Adipose tissue (tissue), 3 donors: ENCODE results near the gene SON. TPM values are rescaled to one million over a fixed set of nuclear protein-coding genes. Genes with fewer than 3 reads are reported as not detected.
"Not testable (repeated sequence)": the region's sequence is repeated elsewhere in the genome, so short reads cannot be mapped to it uniquely, and the experiment has no call there.

Experiments used
- H3K27ac ChIP-seq: one replicate; pipeline ENCODE4 v1.5.1; 2013; ENCODE audit warnings: low read depth, low read length
- WGBS, 3 donors: extraction: QIAGEN DNeasy Blood & Tissue Kit; methylation state at CpG; one replicate each; pipeline ENCODE4 v1.1.7; 2013; 5-methylcytosine and 5-hydroxymethylcytosine counted together
- polyA plus RNA-seq, 3 donors: library from polyadenylated mRNA; stranded (reverse); fragments of 200-250 nt; gene quantifications; one replicate each; pipeline ENCODE4 v1.2.3, GENCODE V29; 2013
- donor health status: healthy with polysubstance abuse.
- donor health status: Bipolar disorder and iron deficiency.
- donor health status: healthy.

Gene SON
- polyA plus RNA-seq, 3 donors: 45.7 to 107 (median 83.2) TPM

DNA sequence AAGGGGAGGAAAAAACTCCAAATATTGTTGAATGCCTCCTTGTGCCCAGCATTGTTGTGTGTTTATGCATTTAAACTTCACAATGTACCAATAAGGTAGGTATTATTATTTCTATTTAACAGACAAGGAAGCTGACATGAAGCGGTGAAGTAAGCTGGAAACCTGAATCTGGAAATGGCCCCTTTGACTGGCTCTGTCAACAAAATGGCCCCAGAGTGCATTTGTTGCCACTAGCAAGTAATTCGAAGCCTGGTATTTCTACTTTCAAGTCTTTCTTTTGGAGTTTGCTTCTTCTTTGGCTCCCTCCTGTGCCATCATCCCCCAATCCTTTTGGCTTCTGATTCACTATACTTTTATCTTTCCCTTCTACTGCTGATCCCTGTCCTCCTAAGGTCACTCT, 75.6 kb downstream of the SON start:
- 95 to 100% (median 98%) methylated on average over 2 of the region's 2 CpGs for WGBS, 3 donors
- no peak overlapping the region for H3K27ac ChIP-seq

DNA sequence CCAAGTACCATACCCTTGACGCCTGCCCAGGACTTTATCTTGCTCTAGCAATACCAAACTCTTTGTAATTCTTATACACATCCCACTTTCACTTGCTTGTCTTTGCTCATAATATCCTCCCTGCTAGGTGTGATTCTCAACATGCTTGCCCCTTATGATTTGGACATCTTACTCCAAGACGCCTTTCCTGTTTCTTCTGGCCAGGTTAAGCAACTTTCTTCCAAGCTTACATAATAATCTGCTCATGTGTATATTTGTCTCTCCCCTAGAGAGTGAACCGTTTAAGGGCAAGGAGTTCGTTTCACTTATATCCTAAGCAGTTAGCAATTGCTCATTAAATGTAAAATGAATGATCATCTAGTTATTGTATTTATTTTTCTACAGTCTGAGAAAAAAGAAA, 76.9 kb downstream of the SON start:
- H3K27ac ChIP-seq: no peak overlapping the region
- 59 to 92% (median 70%) methylated on average over 4 of the region's 4 CpGs for WGBS, 3 donors

DNA sequence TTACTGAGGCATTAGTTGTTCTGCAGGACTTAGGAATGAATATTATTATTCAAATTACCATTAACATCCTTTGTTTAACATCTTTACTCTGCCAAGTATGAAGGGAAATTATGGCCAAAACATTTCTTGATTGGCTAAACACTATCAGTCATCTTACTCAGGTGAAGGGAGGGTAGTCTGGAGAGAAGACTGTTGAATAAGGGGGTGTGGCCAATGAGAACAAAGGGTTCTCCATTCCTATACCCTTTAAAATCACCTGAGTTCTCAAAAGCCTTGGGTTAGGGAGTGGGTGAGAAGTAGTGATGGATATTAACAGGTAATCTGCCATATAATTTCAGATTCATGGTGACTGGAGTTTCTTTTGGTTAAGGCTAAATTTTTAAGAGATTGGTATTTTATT, 79.4 kb downstream of the SON start:
- H3K27ac ChIP-seq: no peak overlapping the region

DNA sequence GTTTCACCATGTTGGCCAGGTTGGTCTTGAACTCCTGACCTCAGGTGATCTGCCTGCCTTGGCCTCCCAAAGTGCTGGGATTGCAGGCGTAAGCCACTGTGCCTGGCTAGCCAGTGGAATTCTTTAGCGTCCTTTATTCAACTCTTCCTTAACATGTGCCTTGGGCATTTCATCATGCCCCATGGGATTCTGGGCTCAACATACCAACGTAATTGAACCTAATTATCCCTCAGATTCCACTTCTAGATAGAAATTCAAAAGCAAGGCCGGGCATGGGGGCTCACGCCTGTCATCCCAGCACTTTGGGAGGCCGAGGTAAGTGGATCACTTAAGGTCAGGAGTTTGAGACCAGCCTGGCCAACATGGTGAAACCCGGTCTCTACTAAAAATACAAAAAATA, 83.3 kb downstream of the SON start:
- H3K27ac ChIP-seq: not testable (repeated sequence)
- WGBS, 3 donors: 84 to 95% (median 93%) methylated on average over 7 of the region's 7 CpGs

Other genes with a start within 250 kb of the SON start
- 10 to 100 TPM; 18.3 to 56.9 (median 26.0) TPM for gene IFNAR1, start 218.1 kb upstream of the SON start, polyA plus RNA-seq
- gene IFNGR2, start 139.6 kb upstream of the SON start, polyA plus RNA-seq: 100 to 1,000 TPM in 1 of 3 donors, 10 to 100 TPM in 2; 16.8 to 125 (median 87.6) TPM
- gene TMEM50B, start 63.1 kb upstream of the SON start, polyA plus RNA-seq: 10 to 100 TPM; 21.1 to 34.8 (median 29.0) TPM
- 1 to 10 TPM in 2 of 3 donors, under 1 TPM in 1; 0.86 to 1.6 (median 1.3) TPM for gene DNAJC28, start 51.3 kb upstream of the SON start, polyA plus RNA-seq
- gene GART, start 921 bp upstream of the SON start, polyA plus RNA-seq: 10 to 100 TPM; 16.7 to 45.5 (median 26.0) TPM
- 1 to 10 TPM; 4.6 to 8.7 (median 5.2) TPM for gene DONSON, start 45.6 kb downstream of the SON start, polyA plus RNA-seq
- 10 to 100 TPM; 13.0 to 18.9 (median 18.5) TPM for gene CRYZL1, start 98.7 kb downstream of the SON start, polyA plus RNA-seq
- gene ITSN1, start 99.5 kb downstream of the SON start, polyA plus RNA-seq: 100 to 1,000 TPM in 1 of 3 donors, 10 to 100 TPM in 1, 1 to 10 TPM in 1; 6.8 to 114 (median 40.2) TPM